Hepatocyte (in vitro differentiated cells): ENCODE measurements around the gene RPUSD3.

ENCODE experiments used
- EZH2 ChIP-seq: fragments of 200-600 bp; sonication (generic); IDR thresholded peaks from 2 replicates; pipeline ENCODE4 v1.6.1; 2016; ENCODE audit warnings: antibody characterized with exemption, mild to moderate bottlenecking, borderline replicate concordance
- TF ChIP-seq, protein P1 (sequence below): fragments of 200-600 bp; sonication (generic); IDR thresholded peaks from 2 replicates; pipeline ENCODE4 v1.5.1; 2016; ENCODE audit warnings: antibody characterized with exemption, mild to moderate bottlenecking; ENCODE audit not compliant: poor library complexity

DNA sequence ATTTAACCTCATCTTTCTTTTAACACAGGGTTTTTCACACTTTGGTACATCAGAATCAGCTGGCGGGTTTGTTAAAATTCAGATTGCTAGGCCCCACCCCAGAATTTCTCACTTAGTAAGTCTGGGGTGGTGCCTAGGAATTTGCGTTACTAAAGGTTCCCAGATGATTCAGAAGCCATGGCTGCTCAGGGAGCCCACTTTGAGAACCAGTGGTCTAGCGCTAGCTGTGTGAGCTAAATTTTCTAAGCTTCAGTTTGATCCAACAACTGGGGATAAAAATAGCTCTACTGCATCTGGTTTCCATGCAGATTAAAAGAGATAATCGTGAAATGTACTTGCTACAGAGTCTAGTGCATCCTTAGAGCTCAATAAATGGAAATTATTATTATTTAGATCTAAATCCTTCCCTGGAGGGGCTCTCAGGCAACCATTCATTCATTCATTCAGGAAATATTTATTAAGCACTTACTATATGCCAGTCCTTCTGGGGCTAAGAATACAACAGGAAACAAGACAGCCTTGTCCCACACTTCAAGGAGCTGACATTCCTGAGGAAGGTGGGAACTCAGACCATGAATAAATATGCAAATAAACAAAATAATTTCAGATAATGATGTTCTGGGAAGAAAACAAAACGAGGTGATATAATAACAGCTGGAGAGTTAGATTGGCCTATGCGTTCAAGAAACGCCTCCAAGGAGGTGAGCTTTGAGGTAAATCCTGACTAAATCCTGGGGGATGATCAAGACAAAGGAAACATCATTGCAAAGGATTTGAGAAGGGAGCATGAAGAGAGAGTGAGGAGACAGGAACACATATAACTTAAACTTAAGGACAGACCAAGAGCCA lies 40.1 kb upstream of the RPUSD3 start:
- TF ChIP-seq, protein P1, sequence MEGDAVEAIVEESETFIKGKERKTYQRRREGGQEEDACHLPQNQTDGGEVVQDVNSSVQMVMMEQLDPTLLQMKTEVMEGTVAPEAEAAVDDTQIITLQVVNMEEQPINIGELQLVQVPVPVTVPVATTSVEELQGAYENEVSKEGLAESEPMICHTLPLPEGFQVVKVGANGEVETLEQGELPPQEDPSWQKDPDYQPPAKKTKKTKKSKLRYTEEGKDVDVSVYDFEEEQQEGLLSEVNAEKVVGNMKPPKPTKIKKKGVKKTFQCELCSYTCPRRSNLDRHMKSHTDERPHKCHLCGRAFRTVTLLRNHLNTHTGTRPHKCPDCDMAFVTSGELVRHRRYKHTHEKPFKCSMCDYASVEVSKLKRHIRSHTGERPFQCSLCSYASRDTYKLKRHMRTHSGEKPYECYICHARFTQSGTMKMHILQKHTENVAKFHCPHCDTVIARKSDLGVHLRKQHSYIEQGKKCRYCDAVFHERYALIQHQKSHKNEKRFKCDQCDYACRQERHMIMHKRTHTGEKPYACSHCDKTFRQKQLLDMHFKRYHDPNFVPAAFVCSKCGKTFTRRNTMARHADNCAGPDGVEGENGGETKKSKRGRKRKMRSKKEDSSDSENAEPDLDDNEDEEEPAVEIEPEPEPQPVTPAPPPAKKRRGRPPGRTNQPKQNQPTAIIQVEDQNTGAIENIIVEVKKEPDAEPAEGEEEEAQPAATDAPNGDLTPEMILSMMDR = no peak
- no peak for TF ChIP-seq EZH2
